H9 (cell line): ENCODE results near the gene POMT2. TPM values are rescaled to one million over a fixed set of nuclear protein-coding genes. Genes with fewer than 3 reads are reported as not detected.

Experiments used
- DNase-seq: peaks from one replicate; pipeline ENCODE4 v3.0.0-alpha.2; 2017
- H2AFZ ChIP-seq: one replicate; pipeline ENCODE4 v1.6.1; 2013; ENCODE audit warnings: mild to moderate bottlenecking, low read length, control low read depth, moderate library complexity
- H2AK5ac ChIP-seq: 2 replicates; pipeline ENCODE4 v1.6.1; 2013; ENCODE audit warnings: low read length, control low read depth, mixed read lengths; ENCODE audit not compliant: insufficient read length
- H2BK120ac ChIP-seq: one replicate; pipeline ENCODE4 v1.6.1; 2013; ENCODE audit warnings: low read depth, mild to moderate bottlenecking, low read length, control low read depth, inconsistent platforms; ENCODE audit not compliant: poor library complexity, severe bottlenecking
- H2BK12ac ChIP-seq: 2 replicates; pipeline ENCODE4 v1.6.1; 2013; ENCODE audit warnings: low read length, control low read depth, mixed read lengths, low read depth; ENCODE audit not compliant: insufficient read length
- H2BK15ac ChIP-seq: 2 replicates; pipeline ENCODE4 v1.6.1; 2013; ENCODE audit warnings: low read depth, low read length, control low read depth
- H2BK20ac ChIP-seq: one replicate; pipeline ENCODE4 v1.6.1; 2013; ENCODE audit warnings: low read depth, mild to moderate bottlenecking, low read length, control low read depth, inconsistent platforms; ENCODE audit not compliant: poor library complexity, severe bottlenecking
- H2BK5ac ChIP-seq: 2 replicates; pipeline ENCODE4 v1.6.1; 2013; ENCODE audit warnings: low read length, control low read depth, mixed read lengths; ENCODE audit not compliant: insufficient read length
- H3K14ac ChIP-seq: 2 replicates; pipeline ENCODE4 v1.6.1; 2013; ENCODE audit warnings: low read length, control low read depth; ENCODE audit not compliant: insufficient read depth
- H3K18ac ChIP-seq: 2 replicates; pipeline ENCODE4 v1.6.1; 2013; ENCODE audit warnings: low read depth, mild to moderate bottlenecking, mixed read lengths, low read length, control low read depth; ENCODE audit not compliant: insufficient read length
- H3K23ac ChIP-seq: 2 replicates; pipeline ENCODE4 v1.6.1; 2013; ENCODE audit warnings: low read length, control low read depth, mixed read lengths, low read depth; ENCODE audit not compliant: insufficient read length
- H3K23me2 ChIP-seq: 2 replicates; pipeline ENCODE4 v1.6.1; 2013; ENCODE audit warnings: low read depth, mild to moderate bottlenecking, mixed read lengths, low read length, control low read depth; ENCODE audit not compliant: insufficient read length, poor library complexity, severe bottlenecking
- H3K27ac ChIP-seq: 2 replicates; pipeline ENCODE4 v1.5.1; 2013; ENCODE audit warnings: low read length, control low read depth, mixed read lengths, low read depth; ENCODE audit not compliant: insufficient read length
- H3K27me3 ChIP-seq: 2 replicates; pipeline ENCODE4 v1.6.1; 2013; ENCODE audit warnings: low read length, control low read depth, inconsistent platforms; ENCODE audit not compliant: insufficient read depth
- H3K4ac ChIP-seq: 2 replicates; pipeline ENCODE4 v1.6.1; 2013; ENCODE audit warnings: low read depth, mild to moderate bottlenecking, control low read depth, inconsistent platforms, low read length, moderate library complexity
- H3K4me1 ChIP-seq: 2 replicates; pipeline ENCODE4 v1.6.1; 2013; ENCODE audit warnings: low read length, control low read depth, inconsistent platforms; ENCODE audit not compliant: insufficient read depth
- H3K4me2 ChIP-seq: 2 replicates; pipeline ENCODE4 v1.6.1; 2013; ENCODE audit warnings: low read length, control low read depth, mixed read lengths; ENCODE audit not compliant: insufficient read length, insufficient read depth
- H3K56ac ChIP-seq: 2 replicates; pipeline ENCODE4 v1.6.1; 2013; ENCODE audit warnings: low read depth, mild to moderate bottlenecking, mixed read lengths, low read length, control low read depth; ENCODE audit not compliant: insufficient read length
- H3K79me1 ChIP-seq: 2 replicates; pipeline ENCODE4 v1.6.1; 2013; ENCODE audit warnings: low read depth, mild to moderate bottlenecking, moderate library complexity, low read length, control low read depth, inconsistent platforms; ENCODE audit not compliant: insufficient read depth, poor library complexity, severe bottlenecking
- H3K79me2 ChIP-seq: 2 replicates; pipeline ENCODE4 v1.6.1; 2013; ENCODE audit warnings: low read length, control low read depth, inconsistent platforms; ENCODE audit not compliant: insufficient read depth
- H3K9ac ChIP-seq: 2 replicates; pipeline ENCODE4 v1.6.1; 2013; ENCODE audit warnings: low read length, control low read depth, mixed read lengths; ENCODE audit not compliant: insufficient read length; ENCODE audit errors: extremely low read depth
- H3K9me3 ChIP-seq: one replicate; pipeline ENCODE4 v1.6.1; 2013; ENCODE audit warnings: low read depth, low read length, inconsistent platforms; ENCODE audit not compliant: control insufficient read depth
- H3T11ph ChIP-seq: one replicate; pipeline ENCODE4 v1.6.1; 2013; ENCODE audit warnings: mild to moderate bottlenecking, low read length, control low read depth, inconsistent platforms
- H4K20me1 ChIP-seq: one replicate; pipeline ENCODE4 v1.6.1; 2013; ENCODE audit not compliant: control insufficient read depth, insufficient read length, insufficient read depth
- H4K5ac ChIP-seq: 2 replicates; pipeline ENCODE4 v1.6.1; 2013; ENCODE audit warnings: low read depth, mild to moderate bottlenecking, mixed read lengths, low read length, control low read depth; ENCODE audit not compliant: insufficient read length
- H4K8ac ChIP-seq: replicated peaks from 2 replicates; pipeline ENCODE4 v1.6.1; 2013; ENCODE audit warnings: low read length, control low read depth, mixed read lengths, low read depth; ENCODE audit not compliant: insufficient read length
- H4K91ac ChIP-seq: 2 replicates; pipeline ENCODE4 v1.6.1; 2013; ENCODE audit warnings: low read depth, mild to moderate bottlenecking, moderate library complexity, mixed read lengths, low read length, control low read depth; ENCODE audit not compliant: insufficient read length
- H3K27ac Mint-ChIP-seq, 3 experiments: 2 replicates in 2 of 3; 3 replicates in 1 of 3; pipeline ENCODE4 v1.8.0; 2020 to 2021; ENCODE audit warnings: mixed read lengths in 3 of 3, mild to moderate bottlenecking in 1 of 3, moderate library complexity in 1 of 3
- H3K27me3 Mint-ChIP-seq: 2 replicates; pipeline ENCODE4 v1.8.0; 2021; ENCODE audit warnings: low read depth, mild to moderate bottlenecking, moderate library complexity, mixed read lengths
- H3K36me3 Mint-ChIP-seq, 3 experiments: 2 replicates in 2 of 3; 3 replicates in 1 of 3; pipeline ENCODE4 v1.8.0; 2020 to 2021; ENCODE audit warnings: low read depth in 3 of 3, mixed read lengths in 3 of 3; ENCODE audit not compliant: insufficient read depth in 1 of 3
- H3K4me1 Mint-ChIP-seq, 2 experiments: 2 replicates each; pipeline ENCODE4 v1.8.0; 2020; ENCODE audit warnings: mixed read lengths in 2 of 2
- H3K4me3 Mint-ChIP-seq, 2 experiments: 2 replicates in 1 of 2; 3 replicates in 1 of 2; pipeline ENCODE4 v1.8.0; 2020 to 2021; ENCODE audit warnings: mild to moderate bottlenecking in 2 of 2, mixed read lengths in 2 of 2, moderate library complexity in 1 of 2
- H3K9me3 Mint-ChIP-seq, 2 experiments: 2 replicates in 1 of 2; 3 replicates in 1 of 2; pipeline ENCODE4 v1.8.0; 2020; ENCODE audit warnings: mild to moderate bottlenecking in 2 of 2, mixed read lengths in 2 of 2, moderate library complexity in 1 of 2
- WGBS: extraction: QIAGEN DNeasy Blood & Tissue Kit; methylation state at CpG from one replicate; pipeline ENCODE4 v1.1.7; 2013; ENCODE audit warnings: missing lambda C conversion rate, low lambda C conversion rate, mixed read lengths; ENCODE audit not compliant: insufficient read length; ENCODE audit errors: extremely low coverage; 5-methylcytosine and 5-hydroxymethylcytosine counted together
- total RNA-seq: library from RNA; stranded (reverse); gene quantifications from 2 replicates; pipeline ENCODE4 v1.2.1, GENCODE V29; 2021
- TF ChIP-seq, protein P1 (sequence below): fragments of 200-600 bp; sonication (generic); conservative IDR thresholded peaks from 3 replicates; pipeline ENCODE4 v1.8.0; 2021; ENCODE audit warnings: antibody characterized with exemption, mild to moderate bottlenecking

POMT2 gene
- total RNA-seq, 1 experiment from 2014 or later = 25.2 TPM

DNA sequence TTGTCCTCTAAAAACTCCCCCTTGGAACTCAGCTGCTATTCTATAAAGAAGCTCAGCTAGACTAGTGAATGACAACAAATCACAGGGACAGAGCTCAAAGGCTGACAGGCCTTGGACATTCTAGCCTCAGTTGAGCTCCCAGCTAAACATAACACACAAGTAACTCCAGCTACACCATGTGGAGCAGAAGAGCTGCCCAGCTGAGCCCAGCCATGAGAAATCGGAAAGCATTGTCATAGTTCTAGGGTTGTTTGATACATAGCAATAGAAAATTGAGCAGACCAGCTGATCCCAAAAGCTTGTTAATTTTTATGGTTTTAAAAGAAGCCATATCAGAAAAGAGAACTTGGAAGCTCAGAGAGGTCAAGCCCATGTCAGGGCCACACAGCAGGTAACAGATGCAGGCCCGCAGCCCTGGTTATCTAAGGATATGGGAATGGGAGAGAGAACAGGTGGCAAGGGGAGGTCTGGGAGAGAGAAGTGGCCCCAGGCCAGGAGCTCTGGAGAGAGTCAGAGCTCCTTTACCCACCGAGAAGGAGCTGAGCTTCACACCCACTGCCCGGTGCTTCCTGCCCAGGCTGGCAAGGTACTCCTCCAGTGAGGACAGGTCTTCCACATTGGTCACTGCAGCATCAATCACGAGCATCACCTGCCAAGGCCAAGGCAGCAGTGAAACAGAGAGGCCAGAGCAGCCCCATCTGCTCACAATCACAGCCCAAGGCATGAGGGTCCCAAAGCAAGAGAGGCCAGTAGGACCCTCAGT, 52.6 kb downstream of the POMT2 start:
- Histone ChIP-seq H3K23me2 (peaks cover 16% of the 10 kb centered on the region), H3K27ac (no peak overlapping the region), H2BK120ac (no peak overlapping the region), H3K56ac (no peak overlapping the region), H2BK20ac (no peak overlapping the region), H3K4ac (no peak overlapping the region), H3K79me1 (no peaks in the 10 kb centered on the region), H2AK5ac (no peak overlapping the region), H3K4me1 (no peaks in the 10 kb centered on the region), H2BK12ac (no peak overlapping the region), H2BK15ac (no peak overlapping the region), H3K27me3 (peaks cover 20% of the 10 kb centered on the region), H3K23ac (no peak overlapping the region), H3K9ac (no peak overlapping the region), H3K4me2 (no peak overlapping the region), H2BK5ac (no peak overlapping the region), H4K91ac (no peak overlapping the region), H4K20me1 (no peaks in the 10 kb centered on the region), H3K79me2 (no peaks in the 10 kb centered on the region), H3K14ac (no peak overlapping the region), H3K18ac (no peak overlapping the region), H4K5ac (no peak overlapping the region), H4K8ac (no peak overlapping the region), H3T11ph (no peak overlapping the region), H2AFZ (no peak overlapping the region), H3K9me3 (no peaks in the 10 kb centered on the region)
- no peak overlapping the region for H3K27ac Mint-ChIP-seq
- peaks cover 0 to 3% (median 0%) of the 10 kb centered on the region in 3 experiments; a peak in 3 of 7 replicates for H3K36me3 Mint-ChIP-seq
- peaks cover 2 to 21% of the 10 kb centered on the region in 2 experiments for H3K4me1 Mint-ChIP-seq
- H3K27me3 Mint-ChIP-seq = peaks cover 56% of the 10 kb centered on the region
- H3K9me3 Mint-ChIP-seq = peaks cover 2 to 10% of the 10 kb centered on the region in 2 experiments; a peak in 4 of 5 replicates
- WGBS = no CpG with 5 or more reads among the region's 5 CpGs
- H3K4me3 Mint-ChIP-seq = no peak overlapping the region; a peak in 1 of 5 replicates
- DNase-seq = no peak
- TF ChIP-seq, protein P1, sequence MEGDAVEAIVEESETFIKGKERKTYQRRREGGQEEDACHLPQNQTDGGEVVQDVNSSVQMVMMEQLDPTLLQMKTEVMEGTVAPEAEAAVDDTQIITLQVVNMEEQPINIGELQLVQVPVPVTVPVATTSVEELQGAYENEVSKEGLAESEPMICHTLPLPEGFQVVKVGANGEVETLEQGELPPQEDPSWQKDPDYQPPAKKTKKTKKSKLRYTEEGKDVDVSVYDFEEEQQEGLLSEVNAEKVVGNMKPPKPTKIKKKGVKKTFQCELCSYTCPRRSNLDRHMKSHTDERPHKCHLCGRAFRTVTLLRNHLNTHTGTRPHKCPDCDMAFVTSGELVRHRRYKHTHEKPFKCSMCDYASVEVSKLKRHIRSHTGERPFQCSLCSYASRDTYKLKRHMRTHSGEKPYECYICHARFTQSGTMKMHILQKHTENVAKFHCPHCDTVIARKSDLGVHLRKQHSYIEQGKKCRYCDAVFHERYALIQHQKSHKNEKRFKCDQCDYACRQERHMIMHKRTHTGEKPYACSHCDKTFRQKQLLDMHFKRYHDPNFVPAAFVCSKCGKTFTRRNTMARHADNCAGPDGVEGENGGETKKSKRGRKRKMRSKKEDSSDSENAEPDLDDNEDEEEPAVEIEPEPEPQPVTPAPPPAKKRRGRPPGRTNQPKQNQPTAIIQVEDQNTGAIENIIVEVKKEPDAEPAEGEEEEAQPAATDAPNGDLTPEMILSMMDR = no peak
